ENCODE data around the gene SDK2. TPM values are rescaled to one million over a fixed set of nuclear protein-coding genes. Genes with fewer than 3 reads are reported as not detected.

The SDK2 gene
- polyA plus RNA-seq, 2 of the 4 experiments (the other 2 are of a cell fraction): 0.36 to 0.57 TPM

- Histone ChIP-seq H3K9me3 (peaks cover 19% of the 10 kb centered on the region), H3K27ac (no peak overlapping the region), H3K4me3 (no peak overlapping the region), H3K4me1 (no peaks in the 10 kb centered on the region), H3K4me2 (no peak overlapping the region)
- ATAC-seq (no peak), DNase-seq (ENCODE audit: low read depth in 1 of 2, low spot score in 1 of 2) (no peak), FAIRE-seq (no peak)
- WGBS (ENCODE audit: missing lambda C conversion rate): 68% methylated on average over 14 of the region's 16 CpGs
- ChIA-PET POLR2A (no interaction called here), CTCF (interaction anchor here (0.7 to 0.8 kb wide), 2 partner anchors 121 to 361 kb away, joined by 3 read pairs; no protein-coding TSS in a partner anchor)
- TF ChIP-seq ZFP36 (IDR thresholded peaks at IDR 0.05; ENCODE audit: borderline replicate concordance, partially characterized antibody) (no peak), JUN (IDR thresholded peaks at IDR 0.05) (no peak), RAD21 (conservative IDR thresholded peaks at IDR 0.05 in 1 of 2, IDR thresholded peaks at IDR 0.05 in 1 of 2) (no peak), RFX5 (IDR thresholded peaks at IDR 0.05) (no peak), TP53 (CRISPR knock-in tag; IDR thresholded peaks at IDR 0.05) (no peak), NR3C1 (IDR thresholded peaks at IDR 0.05) (no peak), RNF2 (IDR thresholded peaks at IDR 0.05; ENCODE audit: borderline replicate concordance, low read depth) (no peak), HOXB5 (CRISPR knock-in tag; IDR thresholded peaks at IDR 0.05) (no peak), RCOR1 (IDR thresholded peaks at IDR 0.05; ENCODE audit: low read depth, low read length) (no peak), ESRRA (IDR thresholded peaks at IDR 0.05; ENCODE audit: borderline replicate concordance, low read length) (no peak), CBX8 (IDR thresholded peaks at IDR 0.05) (no peak), EP300 (IDR thresholded peaks at IDR 0.05) (no peak), HOXA7 (CRISPR knock-in tag; IDR thresholded peaks at IDR 0.05) (no peak), CEBPB (IDR thresholded peaks at IDR 0.05) (no peak), FOSL2 (IDR thresholded peaks at IDR 0.05) (no peak), FOSL2 (CRISPR knock-in tag; IDR thresholded peaks at IDR 0.05) (no peak), NFE2L2 (conservative IDR thresholded peaks at IDR 0.05; ENCODE audit: low read length) (no peak), CBX2 (IDR thresholded peaks at IDR 0.05; ENCODE audit: borderline replicate concordance, low read depth) (no peak), EHF (CRISPR knock-in tag; IDR thresholded peaks at IDR 0.05) (no peak)
- TF ChIP-seq, protein P1, sequence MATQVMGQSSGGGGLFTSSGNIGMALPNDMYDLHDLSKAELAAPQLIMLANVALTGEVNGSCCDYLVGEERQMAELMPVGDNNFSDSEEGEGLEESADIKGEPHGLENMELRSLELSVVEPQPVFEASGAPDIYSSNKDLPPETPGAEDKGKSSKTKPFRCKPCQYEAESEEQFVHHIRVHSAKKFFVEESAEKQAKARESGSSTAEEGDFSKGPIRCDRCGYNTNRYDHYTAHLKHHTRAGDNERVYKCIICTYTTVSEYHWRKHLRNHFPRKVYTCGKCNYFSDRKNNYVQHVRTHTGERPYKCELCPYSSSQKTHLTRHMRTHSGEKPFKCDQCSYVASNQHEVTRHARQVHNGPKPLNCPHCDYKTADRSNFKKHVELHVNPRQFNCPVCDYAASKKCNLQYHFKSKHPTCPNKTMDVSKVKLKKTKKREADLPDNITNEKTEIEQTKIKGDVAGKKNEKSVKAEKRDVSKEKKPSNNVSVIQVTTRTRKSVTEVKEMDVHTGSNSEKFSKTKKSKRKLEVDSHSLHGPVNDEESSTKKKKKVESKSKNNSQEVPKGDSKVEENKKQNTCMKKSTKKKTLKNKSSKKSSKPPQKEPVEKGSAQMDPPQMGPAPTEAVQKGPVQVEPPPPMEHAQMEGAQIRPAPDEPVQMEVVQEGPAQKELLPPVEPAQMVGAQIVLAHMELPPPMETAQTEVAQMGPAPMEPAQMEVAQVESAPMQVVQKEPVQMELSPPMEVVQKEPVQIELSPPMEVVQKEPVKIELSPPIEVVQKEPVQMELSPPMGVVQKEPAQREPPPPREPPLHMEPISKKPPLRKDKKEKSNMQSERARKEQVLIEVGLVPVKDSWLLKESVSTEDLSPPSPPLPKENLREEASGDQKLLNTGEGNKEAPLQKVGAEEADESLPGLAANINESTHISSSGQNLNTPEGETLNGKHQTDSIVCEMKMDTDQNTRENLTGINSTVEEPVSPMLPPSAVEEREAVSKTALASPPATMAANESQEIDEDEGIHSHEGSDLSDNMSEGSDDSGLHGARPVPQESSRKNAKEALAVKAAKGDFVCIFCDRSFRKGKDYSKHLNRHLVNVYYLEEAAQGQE (IDR thresholded peaks at IDR 0.05): no peak
- TF ChIP-seq, protein P2, sequence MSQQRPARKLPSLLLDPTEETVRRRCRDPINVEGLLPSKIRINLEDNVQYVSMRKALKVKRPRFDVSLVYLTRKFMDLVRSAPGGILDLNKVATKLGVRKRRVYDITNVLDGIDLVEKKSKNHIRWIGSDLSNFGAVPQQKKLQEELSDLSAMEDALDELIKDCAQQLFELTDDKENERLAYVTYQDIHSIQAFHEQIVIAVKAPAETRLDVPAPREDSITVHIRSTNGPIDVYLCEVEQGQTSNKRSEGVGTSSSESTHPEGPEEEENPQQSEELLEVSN (IDR thresholded peaks at IDR 0.05; ENCODE audit: borderline replicate concordance, low read depth): no peak
Observed at GRCh38 chr17:73600103-73600871, 44.0 kb downstream of the SDK2 start.

- FAIRE-seq: no peak
- H3K27ac ChIP-seq: no peak overlapping the region
- POLR2A ChIA-PET: interaction anchor here (0.6 kb wide), 1 partner anchor 999 kb away, joined by 3 read pairs; no protein-coding TSS in a partner anchor
- ATAC-seq: no peak
- H3K4me2 ChIP-seq: no peak overlapping the region
- H3K9me3 ChIP-seq: peaks cover 19% of the 10 kb centered on the region
- no peaks in the 10 kb centered on the region for H3K4me1 ChIP-seq
- CTCF ChIA-PET: interaction anchor here (0.5 to 0.7 kb wide), 2 partner anchors 35 to 362 kb away, joined by 3 read pairs; no protein-coding TSS in a partner anchor
- H3K4me3 ChIP-seq: no peak overlapping the region
- DNase-seq (ENCODE audit: low read depth in 1 of 2, low spot score in 1 of 2): no peak
- WGBS (ENCODE audit: missing lambda C conversion rate): 65% methylated on average over 3 of the region's 3 CpGs
- no peak for TF ChIP-seq CHD2 (IDR thresholded peaks at IDR 0.05; ENCODE audit: low read length, partially characterized antibody)
- TF ChIP-seq HOXB13 (CRISPR knock-in tag; IDR thresholded peaks at IDR 0.05; ENCODE audit: low read depth): no peak
- no peak for TF ChIP-seq USF2 (IDR thresholded peaks at IDR 0.05)
- TF ChIP-seq, protein P3, sequence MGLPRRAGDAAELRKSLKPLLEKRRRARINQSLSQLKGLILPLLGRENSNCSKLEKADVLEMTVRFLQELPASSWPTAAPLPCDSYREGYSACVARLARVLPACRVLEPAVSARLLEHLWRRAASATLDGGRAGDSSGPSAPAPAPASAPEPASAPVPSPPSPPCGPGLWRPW (IDR thresholded peaks at IDR 0.05): no peak
- no peak for TF ChIP-seq FOSL2 (IDR thresholded peaks at IDR 0.05)
- TF ChIP-seq FOSL2 (CRISPR knock-in tag; IDR thresholded peaks at IDR 0.05): no peak
- no peak for TF ChIP-seq ZFP36 (IDR thresholded peaks at IDR 0.05; ENCODE audit: borderline replicate concordance, partially characterized antibody)
- no peak for TF ChIP-seq CBX2 (IDR thresholded peaks at IDR 0.05; ENCODE audit: borderline replicate concordance, low read depth)
- TF ChIP-seq EP300 (IDR thresholded peaks at IDR 0.05): no peak
- TF ChIP-seq JUN (IDR thresholded peaks at IDR 0.05): no peak
- TF ChIP-seq ATOH8 (CRISPR knock-in tag; IDR thresholded peaks at IDR 0.05; ENCODE audit: low read depth): no peak
Observed at GRCh38 chr17:73599599-73599998, 44.6 kb downstream of the SDK2 start.

Data from A549 (cell line).